ENCODE results near the gene SHB. TPM values are rescaled to one million over a fixed set of nuclear protein-coding genes. Genes with fewer than 3 reads are reported as not detected.

The SHB gene
- total RNA-seq, 1 donor from 2014 or later: 16.7 TPM

DNA sequence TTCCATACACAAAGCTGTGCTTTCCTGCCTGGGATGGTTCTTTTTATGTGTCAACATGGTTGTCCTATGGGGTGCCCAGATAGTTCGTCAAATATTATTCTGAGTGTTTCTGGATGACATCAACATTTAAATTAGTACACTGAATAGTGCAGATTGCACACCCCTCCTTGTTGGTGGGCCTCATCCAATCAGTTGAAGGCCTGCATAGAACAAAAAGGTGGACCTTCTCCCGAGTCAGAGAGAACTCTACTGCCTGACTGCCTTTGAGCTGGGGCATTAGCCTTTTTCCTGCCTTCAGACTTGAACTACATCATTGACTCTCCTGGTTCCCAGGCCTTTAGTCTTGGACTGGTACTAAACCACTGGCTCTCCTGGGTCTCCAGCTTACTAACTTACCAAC, 80.4 kb downstream of the SHB start:
- Mint-ChIP-seq H3K27ac (ENCODE audit: unreplicated experiment) (no peak overlapping the region), H3K4me1 (ENCODE audit: unreplicated experiment) (peaks cover 25% of the 10 kb centered on the region), H3K4me3 (ENCODE audit: unreplicated experiment) (no peak overlapping the region), H3K27me3 (ENCODE audit: unreplicated experiment) (no peaks in the 10 kb centered on the region), H3K9me3 (ENCODE audit: unreplicated experiment) (no peaks in the 10 kb centered on the region), H3K36me3 (ENCODE audit: unreplicated experiment) (no peaks in the 10 kb centered on the region)
- no peak for TF ChIP-seq CTCF (IDR thresholded peaks at IDR 0.05)
- DNase-seq (ENCODE audit: extremely low spot score, unreplicated experiment): no peak

DNA sequence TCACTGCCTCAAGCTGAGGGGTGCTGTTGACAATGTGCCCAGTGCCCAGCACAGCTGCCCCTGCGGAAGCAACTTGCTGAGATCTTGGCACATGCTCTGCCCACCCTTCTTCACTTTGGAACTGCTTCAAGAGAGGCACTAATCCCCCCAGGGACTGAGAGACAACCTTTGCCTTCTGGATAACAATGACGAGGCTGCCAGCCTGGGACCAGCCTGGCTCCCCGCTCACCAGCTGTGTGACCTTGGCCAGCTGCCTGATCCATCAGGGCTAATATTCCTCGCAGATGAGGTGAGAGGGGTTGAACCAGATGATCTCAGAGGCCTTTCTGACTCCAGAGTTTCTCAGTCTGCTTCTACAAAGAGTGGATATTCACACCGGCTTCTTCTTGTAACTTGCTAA, 81.0 kb downstream of the SHB start:
- H3K27ac Mint-ChIP-seq (ENCODE audit: unreplicated experiment): no peak overlapping the region
- no peak for TF ChIP-seq CTCF (IDR thresholded peaks at IDR 0.05)
- no peaks in the 10 kb centered on the region for H3K9me3 Mint-ChIP-seq (ENCODE audit: unreplicated experiment)
- peaks cover 23% of the 10 kb centered on the region for H3K4me1 Mint-ChIP-seq (ENCODE audit: unreplicated experiment)
- no peak overlapping the region for H3K4me3 Mint-ChIP-seq (ENCODE audit: unreplicated experiment)
- no peaks in the 10 kb centered on the region for H3K36me3 Mint-ChIP-seq (ENCODE audit: unreplicated experiment)
- no peak for DNase-seq (ENCODE audit: extremely low spot score, unreplicated experiment)
- H3K27me3 Mint-ChIP-seq (ENCODE audit: unreplicated experiment): no peaks in the 10 kb centered on the region

DNA sequence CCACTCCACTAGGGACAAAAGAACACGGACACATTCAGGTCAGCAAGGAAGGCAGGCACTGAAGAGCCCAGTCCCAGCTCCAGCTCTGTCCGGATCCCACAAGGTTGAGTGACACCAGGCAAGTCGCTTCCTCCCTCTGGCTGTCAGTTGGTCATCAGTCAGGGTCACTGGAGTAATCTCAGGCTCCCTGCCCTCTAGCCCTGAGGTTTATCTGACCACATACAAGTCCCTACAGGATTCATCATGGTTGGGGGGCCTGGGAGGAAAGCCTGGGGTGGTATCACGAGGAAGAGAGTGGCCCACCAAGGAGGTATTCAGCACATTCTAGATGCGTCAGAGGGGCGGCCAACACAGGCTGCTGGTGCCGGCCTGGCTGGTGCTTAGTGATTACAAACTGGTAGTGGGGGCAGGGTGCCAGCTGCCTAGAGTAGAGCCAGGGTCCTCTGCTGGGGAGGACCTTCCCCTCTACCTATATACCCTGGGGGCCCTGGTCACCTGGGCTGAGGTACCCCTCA, 81.5 kb downstream of the SHB start:
- no peak for DNase-seq (ENCODE audit: extremely low spot score, unreplicated experiment)
- H3K36me3 Mint-ChIP-seq (ENCODE audit: unreplicated experiment): no peaks in the 10 kb centered on the region
- no peak overlapping the region for H3K27ac Mint-ChIP-seq (ENCODE audit: unreplicated experiment)
- no peaks in the 10 kb centered on the region for H3K9me3 Mint-ChIP-seq (ENCODE audit: unreplicated experiment)
- peaks cover 19% of the 10 kb centered on the region for H3K4me1 Mint-ChIP-seq (ENCODE audit: unreplicated experiment)
- no peaks in the 10 kb centered on the region for H3K27me3 Mint-ChIP-seq (ENCODE audit: unreplicated experiment)
- TF ChIP-seq CTCF (IDR thresholded peaks at IDR 0.05): no peak
- H3K4me3 Mint-ChIP-seq (ENCODE audit: unreplicated experiment): no peak overlapping the region

DNA sequence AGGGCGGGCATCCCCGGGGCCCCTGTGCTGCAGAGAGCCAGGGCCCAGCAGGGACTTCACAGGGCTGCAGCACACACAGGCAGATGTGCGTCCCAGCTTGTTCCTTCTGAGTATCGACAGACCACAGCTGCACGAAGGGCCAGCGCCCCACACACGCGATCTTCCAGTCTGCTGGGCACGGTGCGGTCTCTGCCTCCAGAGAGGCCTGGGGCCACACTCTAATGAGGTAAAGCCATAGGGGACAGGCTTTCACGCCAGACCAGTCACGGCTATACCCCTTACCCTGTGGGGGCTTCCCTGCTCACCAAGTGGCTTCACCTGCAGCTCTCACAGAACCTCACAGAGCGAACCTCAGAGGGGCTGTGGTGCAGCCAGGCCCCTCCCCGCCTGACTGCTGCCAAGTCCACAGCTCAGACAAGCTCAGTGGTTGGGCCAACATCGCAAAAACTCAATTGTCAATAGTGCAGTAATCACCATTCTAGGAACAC, 82.2 kb downstream of the SHB start:
- no peak for TF ChIP-seq CTCF (IDR thresholded peaks at IDR 0.05)
- H3K36me3 Mint-ChIP-seq (ENCODE audit: unreplicated experiment): no peaks in the 10 kb centered on the region
- H3K4me3 Mint-ChIP-seq (ENCODE audit: unreplicated experiment): no peak overlapping the region
- H3K27ac Mint-ChIP-seq (ENCODE audit: unreplicated experiment): no peak overlapping the region
- no peaks in the 10 kb centered on the region for H3K9me3 Mint-ChIP-seq (ENCODE audit: unreplicated experiment)
- H3K27me3 Mint-ChIP-seq (ENCODE audit: unreplicated experiment): no peaks in the 10 kb centered on the region
- no peak for DNase-seq (ENCODE audit: extremely low spot score, unreplicated experiment)
- H3K4me1 Mint-ChIP-seq (ENCODE audit: unreplicated experiment): peaks cover 19% of the 10 kb centered on the region

GRCh38 chr9:37986001-37986400, 83.0 kb downstream of the SHB start:
- Mint-ChIP-seq H3K4me1 (ENCODE audit: unreplicated experiment) (peaks cover 19% of the 10 kb centered on the region), H3K9me3 (ENCODE audit: unreplicated experiment) (no peaks in the 10 kb centered on the region), H3K4me3 (ENCODE audit: unreplicated experiment) (no peak overlapping the region), H3K36me3 (ENCODE audit: unreplicated experiment) (no peaks in the 10 kb centered on the region), H3K27ac (ENCODE audit: unreplicated experiment) (no peak overlapping the region), H3K27me3 (ENCODE audit: unreplicated experiment) (no peaks in the 10 kb centered on the region)
- TF ChIP-seq CTCF (IDR thresholded peaks at IDR 0.05): no peak
- DNase-seq (ENCODE audit: extremely low spot score, unreplicated experiment): no peak

Measured in osteocyte (in vitro differentiated cells).